ENCODE results near the gene GPR157. TPM values are rescaled to one million over a fixed set of nuclear protein-coding genes. Genes with fewer than 3 reads are reported as not detected.
"Not testable (repeated sequence)": the region's sequence is repeated elsewhere in the genome, so short reads cannot be mapped to it uniquely, and the experiment has no call there.

Gene GPR157
- total RNA-seq, 2 donors from 2014 or later = 6.0 to 13.5 TPM

DNA sequence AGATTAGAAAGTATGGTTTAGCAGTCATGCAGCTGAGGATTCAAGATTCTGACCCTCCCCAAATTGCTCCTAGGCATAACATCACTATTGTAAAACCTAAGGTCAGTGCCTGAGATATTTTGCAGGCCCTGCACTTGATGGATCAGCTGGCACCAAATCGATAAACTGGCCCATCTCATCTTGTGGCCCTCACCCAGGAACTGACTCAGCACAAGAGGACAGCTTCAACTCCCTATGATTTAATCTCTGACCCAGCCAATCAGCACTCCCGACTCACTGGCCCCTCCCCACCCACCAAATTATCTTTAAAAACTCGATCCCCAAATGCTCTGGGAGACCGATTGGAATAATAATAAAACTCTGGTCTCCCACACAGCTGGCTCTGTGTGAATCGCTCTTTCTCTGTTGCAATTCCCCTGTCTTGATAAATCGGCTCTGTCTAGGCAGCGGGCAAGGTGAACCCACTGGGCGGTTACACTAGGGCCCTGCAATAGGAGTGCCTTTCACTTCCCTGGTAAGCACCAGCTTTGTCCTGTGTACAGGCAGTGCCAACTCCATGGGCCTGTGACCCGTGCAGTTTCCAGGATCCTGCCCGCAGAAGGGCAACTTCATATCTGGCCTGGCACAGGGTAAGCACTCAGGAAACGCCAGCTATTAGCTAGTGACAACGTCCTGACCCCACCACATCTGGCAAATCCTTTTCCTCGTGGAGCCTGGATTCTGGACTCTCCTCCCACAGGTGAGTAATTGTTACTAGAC, 30.8 kb downstream of the GPR157 start:
- ATAC-seq (no peak), DNase-seq (no peak)
- no peak overlapping the region for H3K4me3 ChIP-seq
- H3K4me1 ChIP-seq = no peaks in the 10 kb centered on the region
- H3K9me3 ChIP-seq = no peaks in the 10 kb centered on the region
- H3K27me3 ChIP-seq = no peaks in the 10 kb centered on the region
- intact Hi-C loops (cut with DNase I) = no loop called here
- H3K36me3 ChIP-seq (replicated peaks in 1 of 2; ENCODE audit: insufficient read depth in 1 of 2, low read depth in 2 of 2) = no peaks in the 10 kb centered on the region
- H3K27ac ChIP-seq = no peak overlapping the region
- WGBS, 2 donors = 73 to 82% methylated on average over 13 of the region's 13 CpGs
- TF ChIP-seq, protein P1, sequence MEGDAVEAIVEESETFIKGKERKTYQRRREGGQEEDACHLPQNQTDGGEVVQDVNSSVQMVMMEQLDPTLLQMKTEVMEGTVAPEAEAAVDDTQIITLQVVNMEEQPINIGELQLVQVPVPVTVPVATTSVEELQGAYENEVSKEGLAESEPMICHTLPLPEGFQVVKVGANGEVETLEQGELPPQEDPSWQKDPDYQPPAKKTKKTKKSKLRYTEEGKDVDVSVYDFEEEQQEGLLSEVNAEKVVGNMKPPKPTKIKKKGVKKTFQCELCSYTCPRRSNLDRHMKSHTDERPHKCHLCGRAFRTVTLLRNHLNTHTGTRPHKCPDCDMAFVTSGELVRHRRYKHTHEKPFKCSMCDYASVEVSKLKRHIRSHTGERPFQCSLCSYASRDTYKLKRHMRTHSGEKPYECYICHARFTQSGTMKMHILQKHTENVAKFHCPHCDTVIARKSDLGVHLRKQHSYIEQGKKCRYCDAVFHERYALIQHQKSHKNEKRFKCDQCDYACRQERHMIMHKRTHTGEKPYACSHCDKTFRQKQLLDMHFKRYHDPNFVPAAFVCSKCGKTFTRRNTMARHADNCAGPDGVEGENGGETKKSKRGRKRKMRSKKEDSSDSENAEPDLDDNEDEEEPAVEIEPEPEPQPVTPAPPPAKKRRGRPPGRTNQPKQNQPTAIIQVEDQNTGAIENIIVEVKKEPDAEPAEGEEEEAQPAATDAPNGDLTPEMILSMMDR (IDR thresholded peaks at IDR 0.05) = no peak
- TF ChIP-seq POLR2A (IDR thresholded peaks at IDR 0.05) = no peak

DNA sequence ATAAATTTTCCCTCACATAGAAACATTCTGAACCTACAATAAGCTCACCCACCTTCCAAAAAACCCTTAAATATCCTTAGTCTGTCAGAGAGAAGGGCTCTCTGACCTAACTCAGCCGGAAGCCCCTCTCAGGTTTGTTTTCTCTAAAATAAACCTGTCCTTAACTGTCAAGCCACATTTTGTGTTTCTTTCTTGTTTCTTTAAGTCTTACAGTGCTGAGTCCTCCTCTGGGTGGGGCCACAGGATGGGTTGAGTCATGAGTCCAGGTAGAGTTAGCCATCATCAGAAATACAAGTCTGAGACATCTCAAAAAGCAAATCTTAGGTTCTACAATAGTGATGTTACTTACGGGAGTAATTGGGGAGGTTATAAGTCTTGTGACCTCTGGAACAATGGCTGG, 33.1 kb downstream of the GPR157 start:
- Histone ChIP-seq H3K36me3 (replicated peaks in 1 of 2; ENCODE audit: insufficient read depth in 1 of 2, low read depth in 2 of 2) (no peaks in the 10 kb centered on the region), H3K4me3 (no peak overlapping the region), H3K4me1 (no peaks in the 10 kb centered on the region), H3K9me3 (no peaks in the 10 kb centered on the region), H3K27me3 (no peaks in the 10 kb centered on the region), H3K27ac (no peak overlapping the region)
- WGBS, 2 donors = 89 to 96% methylated on average over 2 of the region's 2 CpGs
- no peak for TF ChIP-seq POLR2A (IDR thresholded peaks at IDR 0.05)
- TF ChIP-seq, protein P1 (IDR thresholded peaks at IDR 0.05) = no peak
- ATAC-seq (no peak), DNase-seq (no peak)
- intact Hi-C loops (cut with DNase I) = no loop called here

DNA sequence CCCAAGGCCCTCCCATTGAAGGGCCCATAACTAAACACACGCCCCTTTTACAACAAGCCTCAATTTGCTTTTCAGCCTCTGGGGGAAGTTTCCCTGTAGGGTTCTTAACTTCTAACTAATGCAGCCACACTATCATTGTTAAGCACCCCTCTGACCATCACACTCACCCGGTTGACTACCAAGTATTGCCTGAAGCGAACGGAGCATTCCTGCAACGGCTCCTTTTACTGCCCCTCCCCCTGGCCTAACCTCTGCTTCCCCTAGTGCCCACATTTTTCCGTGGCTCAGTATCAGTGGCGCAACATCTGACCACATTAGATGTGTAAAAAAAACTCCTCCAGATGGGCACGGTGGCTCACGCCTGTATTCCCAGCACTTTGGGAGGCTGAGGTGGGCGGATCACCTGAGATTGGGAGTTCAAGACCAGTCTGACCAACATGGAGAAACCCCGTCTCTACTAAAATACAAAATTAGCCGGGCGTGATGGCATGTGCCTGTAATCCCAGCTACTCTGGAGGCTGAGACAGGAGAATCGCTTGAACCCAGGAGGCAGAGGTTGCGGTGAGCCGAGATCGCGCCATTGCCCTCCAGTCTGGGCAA, 34.8 kb downstream of the GPR157 start:
- not testable (repeated sequence) for H3K4me3 ChIP-seq, ATAC-seq

DNA sequence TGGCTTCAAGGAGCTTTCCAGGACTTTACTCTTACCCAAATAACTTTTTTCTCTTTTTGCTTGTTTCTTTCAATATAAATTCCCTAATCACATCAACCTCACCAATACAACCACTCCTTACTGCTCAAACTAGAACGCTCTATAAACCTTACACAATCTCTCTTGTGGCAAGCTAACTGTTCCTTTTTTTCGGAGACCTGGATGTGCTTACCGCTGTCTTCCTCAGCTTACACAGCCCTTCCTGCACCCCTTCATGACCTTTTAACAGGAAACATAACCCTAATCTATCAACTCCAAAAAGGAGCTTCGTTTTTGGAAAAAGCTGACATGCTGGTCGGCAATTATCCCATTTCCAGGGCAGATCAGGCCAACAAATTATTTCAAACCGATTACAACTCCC, 35.3 kb downstream of the GPR157 start:
- no peaks in the 10 kb centered on the region for H3K36me3 ChIP-seq (replicated peaks in 1 of 2; ENCODE audit: insufficient read depth in 1 of 2, low read depth in 2 of 2)
- H3K9me3 ChIP-seq = no peaks in the 10 kb centered on the region
- intact Hi-C loops (cut with DNase I) = no loop called here
- H3K4me3 ChIP-seq = no peak overlapping the region
- H3K27me3 ChIP-seq = no peaks in the 10 kb centered on the region
- no peak for TF ChIP-seq POLR2A (IDR thresholded peaks at IDR 0.05)
- TF ChIP-seq, protein P1 (IDR thresholded peaks at IDR 0.05) = no peak
- H3K4me1 ChIP-seq = no peaks in the 10 kb centered on the region
- no peak for ATAC-seq
- WGBS, 2 donors = 60 to 73% methylated on average over 6 of the region's 6 CpGs
- no peak overlapping the region for H3K27ac ChIP-seq
- no peak for DNase-seq

More for the DNA sequence above, 34.8 kb downstream of the GPR157 start:
- DNase-seq; H3K27me3 ChIP-seq; H3K36me3 ChIP-seq (replicated peaks in 1 of 2; ENCODE audit: insufficient read depth in 1 of 2, low read depth in 2 of 2); H3K27ac ChIP-seq; H3K9me3 ChIP-seq; intact Hi-C loops (cut with DNase I); H3K4me1 ChIP-seq: not testable (repeated sequence)
- 69 to 86% methylated on average over 18 of the region's 18 CpGs for WGBS, 2 donors

DNA sequence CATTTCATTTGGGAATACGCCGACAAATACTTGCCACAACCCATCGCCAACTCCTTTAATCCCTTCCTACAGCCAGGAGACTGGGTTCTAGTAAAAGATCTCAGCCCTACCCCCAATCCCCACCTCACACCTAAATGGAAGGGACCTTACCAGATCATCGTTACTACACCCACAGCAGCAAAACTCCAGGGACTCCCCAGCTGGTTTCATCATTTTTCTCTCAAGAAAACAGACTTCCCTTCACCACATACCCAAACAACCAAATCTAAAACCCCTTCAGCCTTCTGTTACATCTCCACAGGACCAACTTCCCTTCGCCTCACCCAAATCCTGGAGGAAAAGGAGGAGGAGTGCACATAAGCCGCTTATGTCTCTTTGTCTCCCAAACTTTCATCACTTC, 35.8 kb downstream of the GPR157 start:
- no peak overlapping the region for H3K27ac ChIP-seq
- TF ChIP-seq, protein P1 (IDR thresholded peaks at IDR 0.05) = no peak
- TF ChIP-seq POLR2A (IDR thresholded peaks at IDR 0.05) = no peak
- H3K27me3 ChIP-seq = no peaks in the 10 kb centered on the region
- DNase-seq (no peak), ATAC-seq (no peak)
- no peak overlapping the region for H3K4me3 ChIP-seq
- H3K9me3 ChIP-seq = no peaks in the 10 kb centered on the region
- WGBS, 2 donors = 75 to 95% methylated on average over 6 of the region's 6 CpGs
- H3K4me1 ChIP-seq = no peaks in the 10 kb centered on the region
- intact Hi-C loops (cut with DNase I) = no loop called here
- H3K36me3 ChIP-seq (replicated peaks in 1 of 2; ENCODE audit: insufficient read depth in 1 of 2, low read depth in 2 of 2) = no peaks in the 10 kb centered on the region

All from body of pancreas (tissue), 4 donors.